Measurements from ENCODE around the gene NIPAL3.
"Not testable (repeated sequence)": the region's sequence is repeated elsewhere in the genome, so short reads cannot be mapped to it uniquely, and the experiment has no call there.

NIPAL3 gene

GRCh38 chr1:24484199-24484598 is 68.6 kb downstream of the NIPAL3 start:
- no peak overlapping the region for H3K9ac ChIP-seq
- no peak overlapping the region for H3K4me3 ChIP-seq
- no peak for TF ChIP-seq Cebpa-rat (IDR thresholded peaks at IDR 0.05)
- no peaks in the 10 kb centered on the region for H3K27me3 ChIP-seq
- peaks cover 61% of the 10 kb centered on the region for H3K4me1 ChIP-seq
- H3K27ac ChIP-seq = no peak overlapping the region
- no peaks in the 10 kb centered on the region for H3K36me3 ChIP-seq
- H3K9me3 ChIP-seq = peaks cover 6% of the 10 kb centered on the region; the same call in 1 of the 2 replicates
- no peaks in the 10 kb centered on the region for H4K20me1 ChIP-seq
- H3K4me2 ChIP-seq = no peak overlapping the region

- Histone ChIP-seq H3K9me3 (peaks cover 22% of the 10 kb centered on the region), H4K20me1 (no peaks in the 10 kb centered on the region), H3K4me1 (peaks cover 45% of the 10 kb centered on the region), H3K27ac (peak overlapping the region; percentile 33; the same call in 1 of the 2 replicates), H3K36me3 (no peaks in the 10 kb centered on the region), H3K4me3 (no peak overlapping the region), H3K27me3 (no peaks in the 10 kb centered on the region), H3K4me2 (peak overlapping the region; percentile 57), H3K9ac (0 out of 2 replicates have a peak overlapping the region, but pooled peaks have one; percentile 25)
- no peak for TF ChIP-seq Cebpa-rat (IDR thresholded peaks at IDR 0.05)
Measured at GRCh38 chr1:24486331-24487065, 70.9 kb downstream of the NIPAL3 start.

- peaks cover 36% of the 10 kb centered on the region for H3K4me1 ChIP-seq
- H3K27ac ChIP-seq = no peak overlapping the region
- peak overlapping the region; percentile 57 for H3K4me2 ChIP-seq
Measured at GRCh38 chr1:24487455-24487854, 71.9 kb downstream of the NIPAL3 start.

GRCh38 chr1:24488159-24488558 is 72.6 kb downstream of the NIPAL3 start:
- not testable (repeated sequence) for H3K27ac ChIP-seq, H3K27me3 ChIP-seq, H3K4me2 ChIP-seq, H4K20me1 ChIP-seq, H3K9ac ChIP-seq, H3K36me3 ChIP-seq, H3K4me3 ChIP-seq
- peaks cover 22% of the 10 kb centered on the region for H3K9me3 ChIP-seq
- H3K4me1 ChIP-seq = peaks cover 36% of the 10 kb centered on the region

More at GRCh38 chr1:24487455-24487854, 71.9 kb downstream of the NIPAL3 start:
- TF ChIP-seq Cebpa-rat (IDR thresholded peaks at IDR 0.05) = no peak
- Histone ChIP-seq H3K9me3 (peaks cover 22% of the 10 kb centered on the region), H3K9ac (no peak overlapping the region), H3K4me3 (no peak overlapping the region), H3K27me3 (no peaks in the 10 kb centered on the region), H4K20me1 (no peaks in the 10 kb centered on the region), H3K36me3 (no peaks in the 10 kb centered on the region)

GRCh38 chr1:24489674-24490073 is 74.1 kb downstream of the NIPAL3 start:
- H3K9ac ChIP-seq = no peak overlapping the region
- H4K20me1 ChIP-seq = no peaks in the 10 kb centered on the region
- no peaks in the 10 kb centered on the region for H3K27me3 ChIP-seq
- H3K36me3 ChIP-seq = no peaks in the 10 kb centered on the region
- H3K9me3 ChIP-seq = peaks cover 22% of the 10 kb centered on the region
- TF ChIP-seq Cebpa-rat (IDR thresholded peaks at IDR 0.05) = no peak
- no peak overlapping the region for H3K4me2 ChIP-seq
- no peak overlapping the region for H3K4me3 ChIP-seq
- H3K4me1 ChIP-seq = peaks cover 32% of the 10 kb centered on the region
- H3K27ac ChIP-seq = no peak overlapping the region

- H4K20me1 ChIP-seq = no peaks in the 10 kb centered on the region
- TF ChIP-seq Cebpa-rat (IDR thresholded peaks at IDR 0.05) = no peak
- no peak overlapping the region for H3K9ac ChIP-seq
- H3K27ac ChIP-seq = no peak overlapping the region
- H3K4me2 ChIP-seq = no peak overlapping the region
- H3K4me1 ChIP-seq = peaks cover 26% of the 10 kb centered on the region
- no peaks in the 10 kb centered on the region for H3K36me3 ChIP-seq
- H3K9me3 ChIP-seq = peaks cover 22% of the 10 kb centered on the region
- H3K4me3 ChIP-seq = no peak overlapping the region
- no peaks in the 10 kb centered on the region for H3K27me3 ChIP-seq
Measured at GRCh38 chr1:24490101-24490781, 74.6 kb downstream of the NIPAL3 start.

- no peak overlapping the region for H3K27ac ChIP-seq
- TF ChIP-seq Cebpa-rat (IDR thresholded peaks at IDR 0.05) = no peak
- H4K20me1 ChIP-seq = no peaks in the 10 kb centered on the region
- peaks cover 25% of the 10 kb centered on the region for H3K9me3 ChIP-seq
- H3K4me3 ChIP-seq = no peak overlapping the region
- no peak overlapping the region for H3K4me2 ChIP-seq
- H3K27me3 ChIP-seq = no peaks in the 10 kb centered on the region
- H3K36me3 ChIP-seq = no peaks in the 10 kb centered on the region
- peaks cover 11% of the 10 kb centered on the region for H3K4me1 ChIP-seq
- no peak overlapping the region for H3K9ac ChIP-seq
Measured at GRCh38 chr1:24491577-24492360, 76.2 kb downstream of the NIPAL3 start.

GRCh38 chr1:24492935-24493334 is 77.3 kb downstream of the NIPAL3 start:
- H3K4me1 ChIP-seq, H3K9ac ChIP-seq, H3K4me3 ChIP-seq, H3K4me2 ChIP-seq, H3K27me3 ChIP-seq, H3K27ac ChIP-seq, H4K20me1 ChIP-seq, H3K36me3 ChIP-seq: not testable (repeated sequence)
- peaks cover 25% of the 10 kb centered on the region for H3K9me3 ChIP-seq

GRCh38 chr1:24493785-24494184 is 78.2 kb downstream of the NIPAL3 start:
- no peak overlapping the region for H3K27ac ChIP-seq
- TF ChIP-seq Cebpa-rat (IDR thresholded peaks at IDR 0.05) = no peak
- no peak overlapping the region for H3K4me3 ChIP-seq
- no peaks in the 10 kb centered on the region for H3K4me1 ChIP-seq
- peaks cover 22% of the 10 kb centered on the region for H3K9me3 ChIP-seq
- H3K27me3 ChIP-seq = no peaks in the 10 kb centered on the region
- no peaks in the 10 kb centered on the region for H4K20me1 ChIP-seq
- no peak overlapping the region for H3K9ac ChIP-seq
- no peak overlapping the region for H3K4me2 ChIP-seq
- no peaks in the 10 kb centered on the region for H3K36me3 ChIP-seq

- Histone ChIP-seq H3K9ac (no peak overlapping the region), H3K27me3 (peaks cover 20% of the 10 kb centered on the region), H4K20me1 (no peaks in the 10 kb centered on the region; the same call in 1 of the 2 replicates), H3K4me2 (no peak overlapping the region), H3K36me3 (no peaks in the 10 kb centered on the region), H3K27ac (no peak overlapping the region), H3K4me1 (peaks cover 21% of the 10 kb centered on the region), H3K9me3 (peaks cover 3% of the 10 kb centered on the region; the same call in 1 of the 2 replicates), H3K4me3 (no peak overlapping the region)
- TF ChIP-seq Cebpa-rat (IDR thresholded peaks at IDR 0.05) = no peak
Measured at GRCh38 chr1:24498589-24498988, 83.0 kb downstream of the NIPAL3 start.

All from BLaER1 (cell line).